Natural killer cell (primary cell): Measurements from ENCODE around the gene USP9Y. TPM values are rescaled to one million over a fixed set of nuclear protein-coding genes. Genes with fewer than 3 reads are reported as not detected.

Source experiments
- ATAC-seq, 3 donors: fragments of 150-1000 bp in 2 of 3; fragments of 200-7000 bp in 1 of 3; cut with Tn5 transposase; 1 replicate in 1 of 3; 2 replicates in 2 of 3; pipeline ENCODE4 v1.10.0; 2021; ENCODE audit warnings: mild to moderate bottlenecking in 2 of 3, moderate library complexity in 2 of 3
- DNase-seq, 2 donors: peaks; one replicate each; pipeline versions ENCODE4 v3.0.0 to v3.0.0-alpha.2; 2013 to 2021; ENCODE audit warnings: mixed read lengths in 1 of 2
- H3K27ac ChIP-seq: one replicate; pipeline ENCODE4 v1.5.1; 2013; ENCODE audit warnings: mild to moderate bottlenecking, low read length
- H3K27me3 ChIP-seq: one replicate; pipeline ENCODE4 v1.6.1; 2013; ENCODE audit warnings: low read length; ENCODE audit not compliant: control insufficient read depth, insufficient read depth
- H3K36me3 ChIP-seq: one replicate; pipeline ENCODE4 v1.6.1; 2013; ENCODE audit warnings: low read length; ENCODE audit not compliant: control insufficient read depth, insufficient read depth
- H3K4me1 ChIP-seq: one replicate; pipeline ENCODE4 v1.6.1; 2013; ENCODE audit warnings: low read length; ENCODE audit not compliant: control insufficient read depth, insufficient read depth
- H3K4me3 ChIP-seq: one replicate; pipeline ENCODE4 v1.5.1; 2013; ENCODE audit warnings: low read length
- H3K9me3 ChIP-seq: one replicate; pipeline ENCODE4 v1.6.1; 2013; ENCODE audit warnings: low read length; ENCODE audit not compliant: control insufficient read depth, insufficient read depth
- H3K27ac Mint-ChIP-seq, 2 donors: one replicate each; pipeline ENCODE4 v1.8.0; 2022; ENCODE audit warnings: mild to moderate bottlenecking in 2 of 2, mixed read lengths in 2 of 2, moderate library complexity in 1 of 2
- H3K27me3 Mint-ChIP-seq, 2 donors: one replicate each; pipeline ENCODE4 v1.8.0; 2022; ENCODE audit warnings: low read depth in 2 of 2, mixed read lengths in 2 of 2
- H3K36me3 Mint-ChIP-seq: one replicate; pipeline ENCODE4 v1.8.0; 2022; ENCODE audit warnings: mixed read lengths
- H3K4me1 Mint-ChIP-seq, 2 donors: one replicate each; pipeline ENCODE4 v1.8.0; 2022; ENCODE audit warnings: mixed read lengths in 2 of 2
- H3K4me3 Mint-ChIP-seq: one replicate; pipeline ENCODE4 v1.8.0; 2022; ENCODE audit warnings: mild to moderate bottlenecking, moderate library complexity, mixed read lengths
- H3K9me3 Mint-ChIP-seq, 2 donors: one replicate each; pipeline ENCODE4 v1.8.0; 2022; ENCODE audit warnings: mixed read lengths in 2 of 2
- CTCF ChIP-seq: fragments of 200-600 bp; IDR thresholded peaks from one replicate; pipeline ENCODE4 v1.8.0; 2022; ENCODE audit warnings: antibody characterized with exemption
- WGBS: methylation state at CpG from one replicate; pipeline ENCODE4 v1.1.7; 2013; ENCODE audit warnings: missing lambda C conversion rate; ENCODE audit not compliant: insufficient coverage; 5-methylcytosine and 5-hydroxymethylcytosine counted together
- intact Hi-C: fragments of 100-400 bp; cut with micrococcal nuclease; formaldehyde crosslinking; loops from one replicate; pipeline ENCODE4 v1.14.2; 2022
- total RNA-seq, 4 donors: library from RNA; stranded (reverse); fragments of 120-200 nt in 1 of 4; gene quantifications; one replicate each; pipeline versions ENCODE4 v1.2.3 to v1.2.4, GENCODE V29; 2013 to 2022

Gene USP9Y
- total RNA-seq, 3 donors from 2014 or later (not counting 1 experiment from before 2014, with no cell fraction given): 32.5 to 38.2 TPM; not detected in 1

GRCh38 chrY:12741414-12741813 lies 40.4 kb downstream of the USP9Y start:
- Histone ChIP-seq H3K27ac (no peak overlapping the region), H3K9me3 (no peaks in the 10 kb centered on the region), H3K36me3 (peaks cover 11% of the 10 kb centered on the region), H3K4me1 (no peaks in the 10 kb centered on the region), H3K4me3 (no peak overlapping the region), H3K27me3 (no peaks in the 10 kb centered on the region)
- 71% methylated on average over 1 of the region's 2 CpGs for WGBS
- intact Hi-C loops: no loop called here
- no peak for DNase-seq
- Mint-ChIP-seq H3K9me3 (no peaks in the 10 kb centered on the region), H3K4me1 (no peaks in the 10 kb centered on the region), H3K27me3 (no peaks in the 10 kb centered on the region), H3K4me3 (no peak overlapping the region), H3K27ac (no peak overlapping the region), H3K36me3 (no peaks in the 10 kb centered on the region)
- no peak for TF ChIP-seq CTCF
- ATAC-seq: no peak

GRCh38 chrY:12742725-12743124 lies 41.7 kb downstream of the USP9Y start:
- no peak for DNase-seq
- ATAC-seq: no peak
- no peaks in the 10 kb centered on the region for H3K4me1 Mint-ChIP-seq
- H3K27me3 ChIP-seq: no peaks in the 10 kb centered on the region
- H3K27ac Mint-ChIP-seq: no peak overlapping the region
- H3K9me3 Mint-ChIP-seq: no peaks in the 10 kb centered on the region
- intact Hi-C loops: no loop called here
- 100% methylated on average over 1 of the region's 4 CpGs for WGBS
- no peak for TF ChIP-seq CTCF
- no peak overlapping the region for H3K4me3 Mint-ChIP-seq
- H3K36me3 Mint-ChIP-seq: no peaks in the 10 kb centered on the region
- H3K27ac ChIP-seq: no peak overlapping the region
- no peak overlapping the region for H3K4me3 ChIP-seq
- H3K27me3 Mint-ChIP-seq: no peaks in the 10 kb centered on the region
- H3K36me3 ChIP-seq: peaks cover 11% of the 10 kb centered on the region
- no peaks in the 10 kb centered on the region for H3K9me3 ChIP-seq
- no peaks in the 10 kb centered on the region for H3K4me1 ChIP-seq

- TF ChIP-seq CTCF: no peak
- intact Hi-C loops: no loop called here
- Histone ChIP-seq H3K4me3 (no peak overlapping the region), H3K27ac (no peak overlapping the region), H3K36me3 (peaks cover 8% of the 10 kb centered on the region), H3K27me3 (no peaks in the 10 kb centered on the region), H3K9me3 (no peaks in the 10 kb centered on the region), H3K4me1 (no peaks in the 10 kb centered on the region)
- no peaks in the 10 kb centered on the region for H3K27me3 Mint-ChIP-seq
- no peak for DNase-seq
- ATAC-seq: no peak
- H3K9me3 Mint-ChIP-seq: no peaks in the 10 kb centered on the region
- H3K27ac Mint-ChIP-seq: no peak overlapping the region
- H3K4me3 Mint-ChIP-seq: no peak overlapping the region
- 91% methylated on average over 1 of the region's 2 CpGs for WGBS
- H3K4me1 Mint-ChIP-seq: no peaks in the 10 kb centered on the region
- H3K36me3 Mint-ChIP-seq: no peaks in the 10 kb centered on the region
These were observed 43.1 kb downstream of the USP9Y start for GRCh38 chrY:12744091-12744490.

- intact Hi-C loops: no loop called here
- Histone ChIP-seq H3K27ac (no peak overlapping the region), H3K27me3 (no peaks in the 10 kb centered on the region), H3K4me1 (no peaks in the 10 kb centered on the region), H3K36me3 (peaks cover 6% of the 10 kb centered on the region), H3K4me3 (no peak overlapping the region), H3K9me3 (no peaks in the 10 kb centered on the region)
- Mint-ChIP-seq H3K4me1 (peaks cover 0 to 4% of the 10 kb centered on the region in 2 donors), H3K36me3 (no peaks in the 10 kb centered on the region), H3K27me3 (no peaks in the 10 kb centered on the region), H3K9me3 (no peaks in the 10 kb centered on the region), H3K4me3 (no peak overlapping the region), H3K27ac (no peak overlapping the region)
- 80% methylated on average over 1 of the region's 1 CpG for WGBS
- no peak for DNase-seq
- ATAC-seq: no peak
- no peak for TF ChIP-seq CTCF
These were observed 48.3 kb downstream of the USP9Y start for GRCh38 chrY:12749293-12749692.
